ENCODE data around the gene ZDHHC8. TPM values are rescaled to one million over a fixed set of nuclear protein-coding genes. Genes with fewer than 3 reads are reported as not detected.

Gene ZDHHC8
- total and polyA plus RNA-seq, 2 experiments from 2014 or later = 9.6 to 72.7 TPM

- H3K4me2 ChIP-seq = no peak overlapping the region
- H3K79me2 ChIP-seq = peaks cover 33% of the 10 kb centered on the region
- H3K4me3 ChIP-seq = no peak overlapping the region
- no peaks in the 10 kb centered on the region for H3K27me3 ChIP-seq
- H3K36me3 ChIP-seq (replicated peaks; ENCODE audit: insufficient read depth, low read depth) = no peaks in the 10 kb centered on the region
- no peak overlapping the region for H2AFZ ChIP-seq
- no peaks in the 10 kb centered on the region for H3K4me1 ChIP-seq (ENCODE audit: insufficient read depth)
- H3K9me2 ChIP-seq (replicated peaks; ENCODE audit: insufficient read depth) = no peaks in the 10 kb centered on the region
- DNase-seq (ENCODE audit: low spot score) = no peak
- H3K9me3 ChIP-seq (ENCODE audit: low read depth) = no peaks in the 10 kb centered on the region
- H4K20me1 ChIP-seq (ENCODE audit: insufficient read depth, poor library complexity, severe bottlenecking) = no peaks in the 10 kb centered on the region
- H3K27ac ChIP-seq = no peak overlapping the region
- 100% methylated on average over 6 of the region's 6 CpGs for WGBS (ENCODE audit: low lambda C conversion rate, missing lambda C conversion rate)
- TF ChIP-seq, protein P1, sequence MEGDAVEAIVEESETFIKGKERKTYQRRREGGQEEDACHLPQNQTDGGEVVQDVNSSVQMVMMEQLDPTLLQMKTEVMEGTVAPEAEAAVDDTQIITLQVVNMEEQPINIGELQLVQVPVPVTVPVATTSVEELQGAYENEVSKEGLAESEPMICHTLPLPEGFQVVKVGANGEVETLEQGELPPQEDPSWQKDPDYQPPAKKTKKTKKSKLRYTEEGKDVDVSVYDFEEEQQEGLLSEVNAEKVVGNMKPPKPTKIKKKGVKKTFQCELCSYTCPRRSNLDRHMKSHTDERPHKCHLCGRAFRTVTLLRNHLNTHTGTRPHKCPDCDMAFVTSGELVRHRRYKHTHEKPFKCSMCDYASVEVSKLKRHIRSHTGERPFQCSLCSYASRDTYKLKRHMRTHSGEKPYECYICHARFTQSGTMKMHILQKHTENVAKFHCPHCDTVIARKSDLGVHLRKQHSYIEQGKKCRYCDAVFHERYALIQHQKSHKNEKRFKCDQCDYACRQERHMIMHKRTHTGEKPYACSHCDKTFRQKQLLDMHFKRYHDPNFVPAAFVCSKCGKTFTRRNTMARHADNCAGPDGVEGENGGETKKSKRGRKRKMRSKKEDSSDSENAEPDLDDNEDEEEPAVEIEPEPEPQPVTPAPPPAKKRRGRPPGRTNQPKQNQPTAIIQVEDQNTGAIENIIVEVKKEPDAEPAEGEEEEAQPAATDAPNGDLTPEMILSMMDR (IDR thresholded peaks at IDR 0.05; ENCODE audit: poor library complexity) = no peak
- TF ChIP-seq EZH2 (IDR thresholded peaks at IDR 0.05; ENCODE audit: borderline replicate concordance) = no peak
Measured at GRCh38 chr22:20099099-20099711, 32.4 kb upstream of the ZDHHC8 start.

DNA sequence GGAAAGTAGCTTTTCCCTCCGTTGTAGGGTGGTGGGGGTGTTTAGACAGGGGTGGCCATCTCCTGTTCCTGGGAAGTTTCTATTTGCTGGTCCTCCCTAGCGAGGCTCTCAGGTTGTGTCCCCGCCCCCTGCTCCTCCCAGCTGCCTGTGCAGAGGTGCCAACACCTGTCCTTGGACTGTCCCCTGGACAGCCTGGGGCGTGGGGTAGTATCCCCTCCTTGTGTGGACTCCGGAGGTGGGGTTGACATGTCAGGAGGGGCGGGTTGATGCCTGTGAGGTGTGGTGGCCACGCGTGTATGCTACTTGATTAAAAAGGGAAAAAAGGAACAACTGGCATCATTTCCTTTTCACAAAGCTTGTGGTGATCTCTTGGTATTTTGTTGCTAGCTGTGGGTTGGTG is 30.0 kb upstream of the ZDHHC8 start:
- no peaks in the 10 kb centered on the region for H3K9me2 ChIP-seq (replicated peaks; ENCODE audit: insufficient read depth)
- no peak for DNase-seq (ENCODE audit: low spot score)
- H3K36me3 ChIP-seq (replicated peaks; ENCODE audit: insufficient read depth, low read depth) = no peaks in the 10 kb centered on the region
- 98% methylated on average over 8 of the region's 8 CpGs for WGBS (ENCODE audit: low lambda C conversion rate, missing lambda C conversion rate)
- no peak overlapping the region for H3K4me3 ChIP-seq
- no peak overlapping the region for H3K4me2 ChIP-seq
- no peaks in the 10 kb centered on the region for H3K9me3 ChIP-seq (ENCODE audit: low read depth)
- no peaks in the 10 kb centered on the region for H3K27me3 ChIP-seq
- TF ChIP-seq, protein P1 (IDR thresholded peaks at IDR 0.05; ENCODE audit: poor library complexity) = no peak
- no peak for TF ChIP-seq EZH2phosphoT487 (IDR thresholded peaks at IDR 0.05; ENCODE audit: low read depth, severe bottlenecking, unreplicated experiment)
- no peak for TF ChIP-seq EZH2 (IDR thresholded peaks at IDR 0.05; ENCODE audit: borderline replicate concordance)
- H3K4me1 ChIP-seq (ENCODE audit: insufficient read depth) = no peaks in the 10 kb centered on the region
- H3K79me2 ChIP-seq = peaks cover 26% of the 10 kb centered on the region
- H4K20me1 ChIP-seq (ENCODE audit: insufficient read depth, poor library complexity, severe bottlenecking) = no peaks in the 10 kb centered on the region
- no peak overlapping the region for H2AFZ ChIP-seq
- no peak overlapping the region for H3K27ac ChIP-seq

GRCh38 chr22:20102203-20102780 is 29.3 kb upstream of the ZDHHC8 start:
- no peak overlapping the region for H3K4me3 ChIP-seq
- WGBS (ENCODE audit: low lambda C conversion rate, missing lambda C conversion rate) = 92% methylated on average over 12 of the region's 12 CpGs
- no peak overlapping the region for H3K4me2 ChIP-seq
- TF ChIP-seq, protein P1 (IDR thresholded peaks at IDR 0.05; ENCODE audit: poor library complexity) = no peak
- TF ChIP-seq EZH2phosphoT487 (IDR thresholded peaks at IDR 0.05; ENCODE audit: low read depth, severe bottlenecking, unreplicated experiment) (no peak), EZH2 (IDR thresholded peaks at IDR 0.05; ENCODE audit: borderline replicate concordance) (no peak)
- H3K9me2 ChIP-seq (replicated peaks; ENCODE audit: insufficient read depth) = no peaks in the 10 kb centered on the region
- H2AFZ ChIP-seq = no peak overlapping the region
- H3K27me3 ChIP-seq = no peaks in the 10 kb centered on the region
- DNase-seq (ENCODE audit: low spot score) = no peak
- no peaks in the 10 kb centered on the region for H3K36me3 ChIP-seq (replicated peaks; ENCODE audit: insufficient read depth, low read depth)
- no peak overlapping the region for H3K27ac ChIP-seq
- no peaks in the 10 kb centered on the region for H3K4me1 ChIP-seq (ENCODE audit: insufficient read depth)
- H3K9me3 ChIP-seq (ENCODE audit: low read depth) = no peaks in the 10 kb centered on the region
- peaks cover 20% of the 10 kb centered on the region for H3K79me2 ChIP-seq
- H4K20me1 ChIP-seq (ENCODE audit: insufficient read depth, poor library complexity, severe bottlenecking) = no peaks in the 10 kb centered on the region

All from hepatocyte (in vitro differentiated cells).